ENCODE measurements around the gene SMU1. TPM values are rescaled to one million over a fixed set of nuclear protein-coding genes. Genes with fewer than 3 reads are reported as not detected.

SMU1 gene
- total and polyA plus RNA-seq, 12 donors = 6.9 to 28.3 (median 21.5) TPM

DNA sequence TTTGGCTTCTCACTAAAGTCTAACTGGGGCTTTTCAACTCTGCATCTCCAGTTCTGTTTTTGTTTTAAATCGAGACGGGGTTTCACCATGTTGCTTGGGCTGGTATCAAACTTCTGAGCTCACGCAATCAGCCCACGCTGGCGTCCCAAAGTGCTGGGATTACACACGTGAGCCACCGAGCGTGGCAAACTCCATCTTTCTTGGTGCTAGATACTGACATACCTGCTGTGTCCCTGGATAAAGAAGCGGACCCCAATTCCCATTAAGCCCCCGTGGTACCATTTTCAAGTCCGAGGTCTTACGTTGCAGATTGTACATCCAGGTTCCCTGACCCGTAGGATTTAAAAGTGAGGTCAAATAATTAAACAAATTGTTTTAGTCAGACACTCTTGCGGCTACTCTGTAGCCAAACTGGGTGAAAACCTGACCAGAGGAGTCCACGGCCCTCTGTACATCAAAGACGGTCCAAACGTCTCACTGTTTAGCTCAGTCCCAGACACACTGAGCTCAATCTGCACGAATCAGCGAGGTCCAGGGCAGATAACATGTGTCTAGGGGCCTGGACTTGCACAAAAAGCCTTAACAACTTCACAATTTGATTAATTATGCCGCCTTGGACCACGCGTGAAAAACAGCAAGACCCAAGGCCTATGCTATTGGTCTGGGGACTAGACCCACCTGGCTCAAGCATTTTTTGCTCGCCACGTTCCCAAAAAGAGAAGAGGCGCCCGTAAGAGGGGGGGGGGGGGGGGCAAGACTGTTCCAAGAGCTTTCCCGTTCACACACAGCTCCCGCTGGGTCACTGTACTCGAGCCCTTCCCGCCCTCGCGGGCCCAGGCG is 52.1 kb downstream of the SMU1 start:
- TF ChIP-seq CTCF (IDR thresholded peaks at IDR 0.05) = no peak
- 14 to 31% (median 18%) methylated on average over 28 to 33 of the region's 33 CpGs for WGBS, 4 donors
- no peaks in the 10 kb centered on the region for H3K9me3 ChIP-seq (replicated peaks in 1 of 3)
- H3K4me1 ChIP-seq (replicated peaks in 1 of 2) = peaks cover 29 to 53% of the 10 kb centered on the region in 2 donors
- peak in 5 of 7 donors; percentile 35 to 71 (median 42) for DNase-seq
- intact Hi-C loops (cut with DNase I) = no loop called here
- peak overlapping the region in 3 of 4 donors; percentile 10 to 90 (median 86) for H3K4me3 ChIP-seq
- H3K27me3 ChIP-seq = no peaks in the 10 kb centered on the region
- H3K27ac ChIP-seq = peak overlapping the region; percentile 56 to 100 (median 96)
- H3K36me3 ChIP-seq (replicated peaks in 1 of 2) = peaks cover 0 to 21% of the 10 kb centered on the region in 2 donors

DNA sequence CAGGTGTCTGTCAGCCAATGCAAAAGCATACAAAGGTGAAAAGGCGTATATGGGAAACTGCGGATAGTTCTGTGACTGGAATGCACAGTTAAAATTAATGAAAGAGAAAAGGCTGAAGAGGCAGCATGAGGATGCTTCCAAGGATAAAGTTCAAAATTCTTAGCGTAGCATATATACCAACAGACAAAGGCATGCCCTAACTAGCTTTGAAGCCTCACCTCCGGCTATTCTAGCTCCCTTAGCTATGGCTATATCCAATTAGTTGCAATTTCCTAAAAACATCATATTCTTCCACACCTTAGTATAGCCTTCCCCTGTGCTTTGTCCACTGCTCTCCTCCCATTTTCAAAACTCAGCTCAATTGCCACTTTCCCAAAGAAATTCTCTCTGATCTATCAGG is 52.8 kb downstream of the SMU1 start:
- intact Hi-C loops (cut with DNase I) = no loop called here
- peaks cover 25 to 46% of the 10 kb centered on the region in 2 donors for H3K4me1 ChIP-seq (replicated peaks in 1 of 2)
- no peaks in the 10 kb centered on the region for H3K9me3 ChIP-seq (replicated peaks in 1 of 3)

DNA sequence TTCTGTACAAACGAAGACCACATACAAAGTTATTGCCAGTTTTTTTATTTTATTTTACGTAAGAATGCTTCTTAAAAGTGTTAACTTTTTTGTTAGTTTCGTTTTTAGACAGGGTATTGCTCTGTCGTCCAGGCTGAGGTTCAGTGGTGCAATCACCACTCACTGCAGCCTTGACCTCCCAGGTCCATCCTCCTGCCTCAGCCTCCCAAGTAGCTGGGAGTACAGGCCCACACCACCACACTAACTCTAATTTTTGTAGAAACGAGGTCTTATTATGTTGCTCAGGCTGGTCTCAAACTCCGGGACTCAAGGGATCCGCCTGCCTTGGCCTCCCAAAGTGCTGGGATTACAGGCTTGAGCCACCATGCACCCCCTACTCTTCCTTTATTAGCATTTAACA is 53.7 kb downstream of the SMU1 start:
- Histone ChIP-seq H3K4me3 (no peak overlapping the region), H3K9me3 (replicated peaks in 1 of 3) (no peaks in the 10 kb centered on the region), H3K27ac (peak overlapping the region in 1 of 5 donors; percentile 17), H3K36me3 (replicated peaks in 1 of 2) (peaks cover 0 to 9% of the 10 kb centered on the region in 2 donors), H3K4me1 (replicated peaks in 1 of 2) (peaks cover 18 to 37% of the 10 kb centered on the region in 2 donors), H3K27me3 (no peaks in the 10 kb centered on the region)
- 68 to 76% (median 73%) methylated on average over 7 of the region's 7 CpGs for WGBS, 4 donors
- intact Hi-C loops (cut with DNase I) = no loop called here
- TF ChIP-seq CTCF (IDR thresholded peaks at IDR 0.05) = no peak
- no peak for TF ChIP-seq POLR2A (IDR thresholded peaks at IDR 0.05)
- peak in 1 of 7 donors; percentile 25 for DNase-seq

More for the DNA sequence above, 52.8 kb downstream of the SMU1 start:
- H3K27ac ChIP-seq = peak overlapping the region in 2 of 5 donors; percentile 95 to 100
- peaks cover 0 to 18% of the 10 kb centered on the region in 2 donors for H3K36me3 ChIP-seq (replicated peaks in 1 of 2)
- no peaks in the 10 kb centered on the region for H3K27me3 ChIP-seq
- DNase-seq = no peak
- peak overlapping the region in 1 of 4 donors; percentile 86 for H3K4me3 ChIP-seq
- TF ChIP-seq CTCF (IDR thresholded peaks at IDR 0.05) (no peak), POLR2A (IDR thresholded peaks at IDR 0.05) (no peak)
- WGBS, 4 donors = 91 to 95% (median 93%) methylated on average over 4 of the region's 4 CpGs

DNA sequence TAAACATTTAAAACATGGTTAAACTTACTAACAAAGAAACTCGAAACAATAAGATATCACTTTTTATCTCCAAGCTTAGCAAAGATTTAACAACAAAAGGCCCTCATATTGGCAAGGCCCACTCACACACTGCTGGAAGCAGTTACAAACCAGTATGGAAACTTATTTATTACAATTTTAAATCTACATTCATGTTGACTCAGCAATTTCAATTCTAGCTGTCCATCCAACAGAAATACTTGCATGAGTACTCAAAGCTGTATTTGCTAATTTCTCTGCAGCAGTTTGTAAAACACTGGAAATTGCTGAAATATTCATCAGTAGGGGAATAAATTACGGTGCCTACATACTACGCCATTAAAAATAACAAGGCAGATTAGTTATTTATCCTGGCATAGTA is 54.2 kb downstream of the SMU1 start:
- no peak for DNase-seq
- Histone ChIP-seq H3K4me3 (no peak overlapping the region), H3K9me3 (replicated peaks in 1 of 3) (no peaks in the 10 kb centered on the region), H3K27me3 (no peaks in the 10 kb centered on the region), H3K27ac (peak overlapping the region in 1 of 5 donors; percentile 17), H3K36me3 (replicated peaks in 1 of 2) (peaks cover 0 to 7% of the 10 kb centered on the region in 2 donors), H3K4me1 (replicated peaks in 1 of 2) (peaks cover 18 to 33% of the 10 kb centered on the region in 2 donors)
- intact Hi-C loops (cut with DNase I) = no loop called here
- TF ChIP-seq CTCF (IDR thresholded peaks at IDR 0.05) (no peak), POLR2A (IDR thresholded peaks at IDR 0.05) (no peak)
- WGBS, 4 donors = 78 to 82% (median 80%) methylated on average over 3 of the region's 3 CpGs

All from adrenal gland (tissue), 12 donors.